Activated T-cell treated with anti-CD3 and anti-CD28 coated beads, Interleukin-2, amount 50 U/mL, for 4 hours (primary cell): ENCODE results near the gene S100A8. TPM values are rescaled to one million over a fixed set of nuclear protein-coding genes. Genes with fewer than 3 reads are reported as not detected.

Experiments
- ATAC-seq, 2 donors: fragments of 200-7000 bp; cut with Tn5 transposase; one replicate each; pipeline ENCODE4 v1.10.0; 2021
- DNase-seq: peaks from one replicate; pipeline ENCODE4 v3.0.0-alpha.2; 2020
- H3K27me3 Mint-ChIP-seq: one replicate; pipeline ENCODE4 v1.8.0; 2021; ENCODE audit warnings: low read depth, mixed read lengths
- H3K36me3 Mint-ChIP-seq: one replicate; pipeline ENCODE4 v1.8.0; 2022; ENCODE audit warnings: mixed read lengths; ENCODE audit not compliant: insufficient read depth
- H3K4me1 Mint-ChIP-seq: one replicate; pipeline ENCODE4 v1.8.0; 2021; ENCODE audit warnings: low read depth, mixed read lengths
- H3K4me3 Mint-ChIP-seq: one replicate; pipeline ENCODE4 v1.8.0; 2021; ENCODE audit warnings: mild to moderate bottlenecking, moderate library complexity, mixed read lengths
- H3K9me3 Mint-ChIP-seq: one replicate; pipeline ENCODE4 v1.8.0; 2021; ENCODE audit warnings: mixed read lengths
- total RNA-seq, 3 donors: library from RNA; stranded (reverse); gene quantifications; one replicate each; pipeline ENCODE4 v1.2.1, GENCODE V29; 2021

Gene S100A8
- total RNA-seq, 3 donors from 2014 or later: not detected

- no peaks in the 10 kb centered on the region for H3K36me3 Mint-ChIP-seq
Observed at GRCh38 chr1:153345187-153346076, 45.4 kb downstream of the S100A8 start.

GRCh38 chr1:153344718-153345025, 46.2 kb downstream of the S100A8 start:
- peaks cover 38% of the 10 kb centered on the region for H3K27me3 Mint-ChIP-seq
- peaks cover 38% of the 10 kb centered on the region for H3K4me1 Mint-ChIP-seq
- no peak for ATAC-seq
- no peak for DNase-seq
- no peak overlapping the region for H3K4me3 Mint-ChIP-seq
- H3K9me3 Mint-ChIP-seq: no peaks in the 10 kb centered on the region
- H3K36me3 Mint-ChIP-seq: no peaks in the 10 kb centered on the region

More at GRCh38 chr1:153345187-153346076, 45.4 kb downstream of the S100A8 start:
- Mint-ChIP-seq H3K27me3 (peaks cover 42% of the 10 kb centered on the region), H3K4me3 (no peak overlapping the region), H3K4me1 (peaks cover 31% of the 10 kb centered on the region), H3K9me3 (no peaks in the 10 kb centered on the region)
- no peak for DNase-seq
- ATAC-seq: peak; percentile 44 to 47

- no peak for ATAC-seq
- H3K9me3 Mint-ChIP-seq: no peaks in the 10 kb centered on the region
- no peak overlapping the region for H3K4me3 Mint-ChIP-seq
- peaks cover 44% of the 10 kb centered on the region for H3K4me1 Mint-ChIP-seq
- H3K36me3 Mint-ChIP-seq: no peaks in the 10 kb centered on the region
- H3K27me3 Mint-ChIP-seq: peaks cover 33% of the 10 kb centered on the region
- DNase-seq: no peak
Observed at GRCh38 chr1:153343811-153344717, 46.8 kb downstream of the S100A8 start.

- no peak overlapping the region for H3K4me3 Mint-ChIP-seq
Observed at GRCh38 chr1:153343040-153343681, 47.7 kb downstream of the S100A8 start.

GRCh38 chr1:153342178-153342577, 48.7 kb downstream of the S100A8 start:
- Mint-ChIP-seq H3K36me3 (no peaks in the 10 kb centered on the region), H3K9me3 (no peaks in the 10 kb centered on the region), H3K4me3 (no peak overlapping the region), H3K27me3 (peaks cover 29% of the 10 kb centered on the region), H3K4me1 (peaks cover 45% of the 10 kb centered on the region)
- ATAC-seq (no peak), DNase-seq (no peak)

More at GRCh38 chr1:153343040-153343681, 47.7 kb downstream of the S100A8 start:
- no peaks in the 10 kb centered on the region for H3K9me3 Mint-ChIP-seq
- H3K4me1 Mint-ChIP-seq: peaks cover 45% of the 10 kb centered on the region
- H3K36me3 Mint-ChIP-seq: no peaks in the 10 kb centered on the region
- DNase-seq: no peak
- H3K27me3 Mint-ChIP-seq: peaks cover 34% of the 10 kb centered on the region
- no peak for ATAC-seq

GRCh38 chr1:153341431-153341934, 49.4 kb downstream of the S100A8 start:
- H3K36me3 Mint-ChIP-seq: no peaks in the 10 kb centered on the region
- DNase-seq (no peak), ATAC-seq (no peak)
- peaks cover 29% of the 10 kb centered on the region for H3K27me3 Mint-ChIP-seq
- no peaks in the 10 kb centered on the region for H3K9me3 Mint-ChIP-seq
- peaks cover 42% of the 10 kb centered on the region for H3K4me1 Mint-ChIP-seq
- H3K4me3 Mint-ChIP-seq: no peak overlapping the region

GRCh38 chr1:153340356-153340755, 50.5 kb downstream of the S100A8 start:
- Mint-ChIP-seq H3K4me3 (no peak overlapping the region), H3K36me3 (no peaks in the 10 kb centered on the region), H3K9me3 (no peaks in the 10 kb centered on the region), H3K27me3 (peaks cover 20% of the 10 kb centered on the region), H3K4me1 (peaks cover 31% of the 10 kb centered on the region)
- DNase-seq (no peak), ATAC-seq (no peak)

Other genes with a start within 250 kb of the S100A8 start
- not detected for gene SPRR2G, start 240.2 kb downstream of the S100A8 start, total RNA-seq
- gene LELP1, start 187.6 kb downstream of the S100A8 start, total RNA-seq: not detected
- not detected for gene PRR9, start 173.5 kb downstream of the S100A8 start, total RNA-seq
- not detected for gene LORICRIN, start 131.4 kb downstream of the S100A8 start, total RNA-seq
- gene PGLYRP3, start 78.1 kb downstream of the S100A8 start, total RNA-seq: not detected
- gene PGLYRP4, start 42.2 kb downstream of the S100A8 start, total RNA-seq: not detected
- under 1 TPM in 1 of 3 donors, not detected in 2; 0.38 TPM for gene S100A9, start 33.2 kb downstream of the S100A8 start, total RNA-seq
- gene S100A12, start 15.5 kb downstream of the S100A8 start, total RNA-seq: not detected
- gene S100A7A, start 25.4 kb upstream of the S100A8 start, total RNA-seq: not detected
- not detected for gene S100A7, start 69.6 kb upstream of the S100A8 start, total RNA-seq
- 100 to 1,000 TPM; 133 to 188 (median 134) TPM for gene S100A6, start 144.9 kb upstream of the S100A8 start, total RNA-seq
- 1 to 10 TPM in 1 of 3 donors, under 1 TPM in 2; 0.74 to 2.5 (median 0.95) TPM for gene S100A5, start 149.9 kb upstream of the S100A8 start, total RNA-seq
- gene S100A4, start 154.7 kb upstream of the S100A8 start, total RNA-seq: 10 to 100 TPM; 19.6 to 40.3 (median 21.7) TPM
- not detected for gene S100A3, start 158.2 kb upstream of the S100A8 start, total RNA-seq
- gene S100A2, start 174.8 kb upstream of the S100A8 start, total RNA-seq: 1 to 10 TPM in 1 of 3 donors, under 1 TPM in 2; 0.40 to 1.2 (median 0.76) TPM
- gene S100A16, start 222.1 kb upstream of the S100A8 start, total RNA-seq: under 1 TPM in 2 of 3 donors, not detected in 1; 0.24 to 0.29 TPM
- under 1 TPM in 2 of 3 donors, not detected in 1; 0.32 to 0.43 TPM for gene S100A14, start 225.3 kb upstream of the S100A8 start, total RNA-seq
- 1 to 10 TPM; 2.0 to 4.9 (median 3.3) TPM for gene S100A13, start 236.4 kb upstream of the S100A8 start, total RNA-seq
- gene S100A1, start 237.4 kb upstream of the S100A8 start, total RNA-seq: not detected
- 100 to 1,000 TPM; 111 to 117 (median 114) TPM for gene CHTOP, start 243.0 kb upstream of the S100A8 start, total RNA-seq